GM23338 (cell line): ENCODE results near the gene ARF6. TPM values are rescaled to one million over a fixed set of nuclear protein-coding genes. Genes with fewer than 3 reads are reported as not detected.

ENCODE experiments used
- ATAC-seq: fragments of 200-7000 bp; cut with Tn5 transposase; 3 replicates; pipeline ENCODE4 v1.9.1; 2020
- DNase-seq: peaks from one replicate; pipeline ENCODE4 v3.0.0-alpha.2; 2015; ENCODE audit warnings: low spot score
- H2AFZ ChIP-seq: fragments of 200-600 bp; sonication (generic); 2 replicates; pipeline ENCODE4 v1.8.0; 2016; ENCODE audit warnings: antibody characterized with exemption, mild to moderate bottlenecking, moderate library complexity
- H3F3A ChIP-seq: fragments of 200-600 bp; sonication (generic); replicated peaks from 2 replicates; pipeline ENCODE4 v1.8.0; 2017; ENCODE audit warnings: antibody characterized with exemption, mixed run types, low read depth
- H3K27ac ChIP-seq: fragments of 200-600 bp; sonication (generic); 2 replicates; pipeline ENCODE4 v1.6.1; 2016; ENCODE audit warnings: low read depth
- H3K27me3 ChIP-seq: fragments of 200-600 bp; sonication (generic); 2 replicates; pipeline ENCODE4 v1.8.0; 2016; ENCODE audit warnings: mild to moderate bottlenecking, mixed run types, moderate library complexity; ENCODE audit not compliant: insufficient read depth
- H3K36me3 ChIP-seq: fragments of 200-600 bp; sonication (generic); 2 replicates; pipeline ENCODE4 v1.8.0; 2016; ENCODE audit warnings: mild to moderate bottlenecking; ENCODE audit not compliant: insufficient read depth
- H3K4me1 ChIP-seq: fragments of 200-600 bp; sonication (generic); 2 replicates; pipeline ENCODE4 v1.8.0; 2016; ENCODE audit warnings: mild to moderate bottlenecking, moderate library complexity; ENCODE audit not compliant: insufficient read depth
- H3K4me2 ChIP-seq: fragments of 200-600 bp; sonication (generic); 2 replicates; pipeline ENCODE4 v1.7.1; 2017; ENCODE audit warnings: mixed run types
- H3K4me3 ChIP-seq: fragments of 200-600 bp; sonication (generic); 2 replicates; pipeline ENCODE4 v1.6.1; 2016; ENCODE audit warnings: mixed run types
- H3K79me2 ChIP-seq: fragments of 200-600 bp; sonication (generic); replicated peaks from 2 replicates; pipeline ENCODE4 v1.8.0; 2017; ENCODE audit warnings: mild to moderate bottlenecking; ENCODE audit not compliant: insufficient read depth
- H3K9me2 ChIP-seq: fragments of 200-600 bp; sonication (generic); 2 replicates; pipeline ENCODE4 v1.8.0; 2017; ENCODE audit not compliant: insufficient read depth
- H4K20me1 ChIP-seq: fragments of 200-600 bp; sonication (generic); replicated peaks from 2 replicates; pipeline ENCODE4 v1.8.0; 2017; ENCODE audit warnings: mild to moderate bottlenecking; ENCODE audit not compliant: insufficient read depth
- H3K27ac Mint-ChIP-seq: 2 replicates; pipeline ENCODE4 v1.8.0; 2020; ENCODE audit warnings: inconsistent platforms, mild to moderate bottlenecking, moderate library complexity, mixed read lengths
- H3K27me3 Mint-ChIP-seq: 3 replicates; pipeline ENCODE4 v1.8.0; 2022; ENCODE audit warnings: low read depth, mild to moderate bottlenecking, moderate library complexity, mixed read lengths, inconsistent platforms; ENCODE audit not compliant: insufficient read depth, poor library complexity
- H3K36me3 Mint-ChIP-seq: 3 replicates; pipeline ENCODE4 v1.8.0; 2021; ENCODE audit warnings: low read depth, mild to moderate bottlenecking, inconsistent platforms, moderate library complexity, mixed read lengths
- H3K4me1 Mint-ChIP-seq: 3 replicates; pipeline ENCODE4 v1.8.0; 2020; ENCODE audit warnings: mild to moderate bottlenecking, inconsistent platforms, mixed read lengths
- H3K4me3 Mint-ChIP-seq: 3 replicates; pipeline ENCODE4 v1.8.0; 2021; ENCODE audit warnings: moderate library complexity, mild to moderate bottlenecking, inconsistent platforms, mixed read lengths
- H3K9me3 Mint-ChIP-seq: 3 replicates; pipeline ENCODE4 v1.8.0; 2020; ENCODE audit warnings: moderate library complexity, mild to moderate bottlenecking, inconsistent platforms, mixed read lengths
- CREB1 ChIP-seq: fragments of 250-450 bp; sonication (Bioruptor Pico); IDR thresholded peaks from 2 replicates; pipeline ENCODE4 v1.5.0; 2020; ENCODE audit warnings: low read depth, mild to moderate bottlenecking, moderate library complexity
- ETS1 ChIP-seq: IDR thresholded peaks from 2 replicates; pipeline ENCODE4 v1.6.1; 2016; ENCODE audit warnings: antibody characterized with exemption
- EZH2 ChIP-seq: fragments of 200-600 bp; sonication (generic); IDR thresholded peaks from one replicate; pipeline ENCODE4 v1.8.0; 2017; ENCODE audit warnings: antibody characterized with exemption, mild to moderate bottlenecking, low read depth; ENCODE audit not compliant: unreplicated experiment
- EZH2phosphoT487 ChIP-seq: fragments of 200-600 bp; sonication (generic); IDR thresholded peaks from one replicate; pipeline ENCODE4 v1.8.1; 2018; ENCODE audit warnings: antibody characterized with exemption; ENCODE audit not compliant: unreplicated experiment
- JUNB ChIP-seq: IDR thresholded peaks from one replicate; pipeline ENCODE4 v1.6.1; 2016; ENCODE audit warnings: antibody characterized with exemption; ENCODE audit not compliant: unreplicated experiment
- NANOG ChIP-seq: IDR thresholded peaks from 2 replicates; pipeline ENCODE4 v1.6.1; 2016; ENCODE audit warnings: antibody characterized with exemption, borderline replicate concordance
- POLR2AphosphoS5 ChIP-seq: IDR thresholded peaks from 2 replicates; pipeline ENCODE4 v1.6.1; 2016; ENCODE audit warnings: antibody characterized with exemption, low read depth
- REST ChIP-seq: IDR thresholded peaks from one replicate; pipeline ENCODE4 v1.6.1; 2018; ENCODE audit warnings: antibody characterized with exemption; ENCODE audit not compliant: unreplicated experiment
- STAT1 ChIP-seq: IDR thresholded peaks from one replicate; pipeline ENCODE4 v1.6.1; 2016; ENCODE audit warnings: antibody characterized with exemption; ENCODE audit not compliant: unreplicated experiment
- ZNF114 ChIP-seq: fragments of 250-450 bp; sonication (Bioruptor Pico); IDR thresholded peaks from 2 replicates; pipeline ENCODE4 v1.5.0; 2020; ENCODE audit warnings: mild to moderate bottlenecking, moderate library complexity
- ZNF331 ChIP-seq: fragments of 250-450 bp; sonication (Bioruptor Pico); IDR thresholded peaks from 2 replicates; pipeline ENCODE4 v1.5.0; 2020; ENCODE audit warnings: low read depth, mild to moderate bottlenecking, moderate library complexity
- polyA plus RNA-seq: library from polyadenylated mRNA; unstranded; fragments of >200 nt; fragmentation: Nextera tagmentation; extraction: Ambion mirVana; gene quantifications from 2 replicates; pipeline ENCODE4 v1.2.1, GENCODE V29; 2016
- total RNA-seq: library from RNA; depleted of rRNA; stranded (reverse); fragments of >200 nt; shearing (Covaris generic); gene quantifications from 2 replicates; pipeline ENCODE4 v1.2.3, GENCODE V29; 2014
- TF ChIP-seq, protein P1 (sequence below), 2 experiments: fragments of 200-600 bp in 1 of 2; sonication (generic) in 1 of 2; conservative IDR thresholded peaks; 2 replicates each; pipeline versions ENCODE4 v1.5.1 to v1.6.1; 2016 to 2017; ENCODE audit warnings: antibody characterized with exemption in 2 of 2, low read depth in 2 of 2, mild to moderate bottlenecking in 2 of 2, moderate library complexity in 1 of 2
- TF ChIP-seq, protein P2 (sequence below): fragments of 250-450 bp; sonication (Bioruptor Pico); IDR thresholded peaks from 2 replicates; pipeline ENCODE4 v1.5.0; 2020; ENCODE audit warnings: mild to moderate bottlenecking, moderate library complexity

ARF6 gene
- total and polyA plus RNA-seq, 2 experiments from 2014 or later = 47.8 to 73.1 TPM

- Histone ChIP-seq H3K27ac (no peak overlapping the region), H3K36me3 (no peaks in the 10 kb centered on the region; the same call in 1 of the 2 replicates), H3K27me3 (no peaks in the 10 kb centered on the region), H3K4me1 (peaks cover 7% of the 10 kb centered on the region; the same call in 1 of the 2 replicates), H3F3A (no peaks in the 10 kb centered on the region), H3K4me2 (no peak overlapping the region), H3K9me2 (no peaks in the 10 kb centered on the region; the same call in 1 of the 2 replicates), H3K4me3 (no peak overlapping the region), H4K20me1 (no peaks in the 10 kb centered on the region), H3K79me2 (no peaks in the 10 kb centered on the region), H2AFZ (no peak overlapping the region)
- peaks cover 4% of the 10 kb centered on the region for H3K4me1 Mint-ChIP-seq
- no peak overlapping the region for H3K27ac Mint-ChIP-seq
- peaks cover 3% of the 10 kb centered on the region for H3K27me3 Mint-ChIP-seq
- peaks cover 32% of the 10 kb centered on the region for H3K9me3 Mint-ChIP-seq
- no peak for TF ChIP-seq POLR2AphosphoS5
- no peak for TF ChIP-seq EZH2phosphoT487
- no peak for TF ChIP-seq REST
- TF ChIP-seq, protein P1, sequence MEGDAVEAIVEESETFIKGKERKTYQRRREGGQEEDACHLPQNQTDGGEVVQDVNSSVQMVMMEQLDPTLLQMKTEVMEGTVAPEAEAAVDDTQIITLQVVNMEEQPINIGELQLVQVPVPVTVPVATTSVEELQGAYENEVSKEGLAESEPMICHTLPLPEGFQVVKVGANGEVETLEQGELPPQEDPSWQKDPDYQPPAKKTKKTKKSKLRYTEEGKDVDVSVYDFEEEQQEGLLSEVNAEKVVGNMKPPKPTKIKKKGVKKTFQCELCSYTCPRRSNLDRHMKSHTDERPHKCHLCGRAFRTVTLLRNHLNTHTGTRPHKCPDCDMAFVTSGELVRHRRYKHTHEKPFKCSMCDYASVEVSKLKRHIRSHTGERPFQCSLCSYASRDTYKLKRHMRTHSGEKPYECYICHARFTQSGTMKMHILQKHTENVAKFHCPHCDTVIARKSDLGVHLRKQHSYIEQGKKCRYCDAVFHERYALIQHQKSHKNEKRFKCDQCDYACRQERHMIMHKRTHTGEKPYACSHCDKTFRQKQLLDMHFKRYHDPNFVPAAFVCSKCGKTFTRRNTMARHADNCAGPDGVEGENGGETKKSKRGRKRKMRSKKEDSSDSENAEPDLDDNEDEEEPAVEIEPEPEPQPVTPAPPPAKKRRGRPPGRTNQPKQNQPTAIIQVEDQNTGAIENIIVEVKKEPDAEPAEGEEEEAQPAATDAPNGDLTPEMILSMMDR (conservative IDR thresholded peaks at IDR 0.05; ENCODE audit: low read depth in 2 of 2) = no peak
- no peak for TF ChIP-seq STAT1
- TF ChIP-seq ZNF114 (CRISPR knock-in tag) = no peak
- TF ChIP-seq ZNF331 (CRISPR knock-in tag) = no peak
- TF ChIP-seq EZH2 = no peak
- TF ChIP-seq, protein P2, sequence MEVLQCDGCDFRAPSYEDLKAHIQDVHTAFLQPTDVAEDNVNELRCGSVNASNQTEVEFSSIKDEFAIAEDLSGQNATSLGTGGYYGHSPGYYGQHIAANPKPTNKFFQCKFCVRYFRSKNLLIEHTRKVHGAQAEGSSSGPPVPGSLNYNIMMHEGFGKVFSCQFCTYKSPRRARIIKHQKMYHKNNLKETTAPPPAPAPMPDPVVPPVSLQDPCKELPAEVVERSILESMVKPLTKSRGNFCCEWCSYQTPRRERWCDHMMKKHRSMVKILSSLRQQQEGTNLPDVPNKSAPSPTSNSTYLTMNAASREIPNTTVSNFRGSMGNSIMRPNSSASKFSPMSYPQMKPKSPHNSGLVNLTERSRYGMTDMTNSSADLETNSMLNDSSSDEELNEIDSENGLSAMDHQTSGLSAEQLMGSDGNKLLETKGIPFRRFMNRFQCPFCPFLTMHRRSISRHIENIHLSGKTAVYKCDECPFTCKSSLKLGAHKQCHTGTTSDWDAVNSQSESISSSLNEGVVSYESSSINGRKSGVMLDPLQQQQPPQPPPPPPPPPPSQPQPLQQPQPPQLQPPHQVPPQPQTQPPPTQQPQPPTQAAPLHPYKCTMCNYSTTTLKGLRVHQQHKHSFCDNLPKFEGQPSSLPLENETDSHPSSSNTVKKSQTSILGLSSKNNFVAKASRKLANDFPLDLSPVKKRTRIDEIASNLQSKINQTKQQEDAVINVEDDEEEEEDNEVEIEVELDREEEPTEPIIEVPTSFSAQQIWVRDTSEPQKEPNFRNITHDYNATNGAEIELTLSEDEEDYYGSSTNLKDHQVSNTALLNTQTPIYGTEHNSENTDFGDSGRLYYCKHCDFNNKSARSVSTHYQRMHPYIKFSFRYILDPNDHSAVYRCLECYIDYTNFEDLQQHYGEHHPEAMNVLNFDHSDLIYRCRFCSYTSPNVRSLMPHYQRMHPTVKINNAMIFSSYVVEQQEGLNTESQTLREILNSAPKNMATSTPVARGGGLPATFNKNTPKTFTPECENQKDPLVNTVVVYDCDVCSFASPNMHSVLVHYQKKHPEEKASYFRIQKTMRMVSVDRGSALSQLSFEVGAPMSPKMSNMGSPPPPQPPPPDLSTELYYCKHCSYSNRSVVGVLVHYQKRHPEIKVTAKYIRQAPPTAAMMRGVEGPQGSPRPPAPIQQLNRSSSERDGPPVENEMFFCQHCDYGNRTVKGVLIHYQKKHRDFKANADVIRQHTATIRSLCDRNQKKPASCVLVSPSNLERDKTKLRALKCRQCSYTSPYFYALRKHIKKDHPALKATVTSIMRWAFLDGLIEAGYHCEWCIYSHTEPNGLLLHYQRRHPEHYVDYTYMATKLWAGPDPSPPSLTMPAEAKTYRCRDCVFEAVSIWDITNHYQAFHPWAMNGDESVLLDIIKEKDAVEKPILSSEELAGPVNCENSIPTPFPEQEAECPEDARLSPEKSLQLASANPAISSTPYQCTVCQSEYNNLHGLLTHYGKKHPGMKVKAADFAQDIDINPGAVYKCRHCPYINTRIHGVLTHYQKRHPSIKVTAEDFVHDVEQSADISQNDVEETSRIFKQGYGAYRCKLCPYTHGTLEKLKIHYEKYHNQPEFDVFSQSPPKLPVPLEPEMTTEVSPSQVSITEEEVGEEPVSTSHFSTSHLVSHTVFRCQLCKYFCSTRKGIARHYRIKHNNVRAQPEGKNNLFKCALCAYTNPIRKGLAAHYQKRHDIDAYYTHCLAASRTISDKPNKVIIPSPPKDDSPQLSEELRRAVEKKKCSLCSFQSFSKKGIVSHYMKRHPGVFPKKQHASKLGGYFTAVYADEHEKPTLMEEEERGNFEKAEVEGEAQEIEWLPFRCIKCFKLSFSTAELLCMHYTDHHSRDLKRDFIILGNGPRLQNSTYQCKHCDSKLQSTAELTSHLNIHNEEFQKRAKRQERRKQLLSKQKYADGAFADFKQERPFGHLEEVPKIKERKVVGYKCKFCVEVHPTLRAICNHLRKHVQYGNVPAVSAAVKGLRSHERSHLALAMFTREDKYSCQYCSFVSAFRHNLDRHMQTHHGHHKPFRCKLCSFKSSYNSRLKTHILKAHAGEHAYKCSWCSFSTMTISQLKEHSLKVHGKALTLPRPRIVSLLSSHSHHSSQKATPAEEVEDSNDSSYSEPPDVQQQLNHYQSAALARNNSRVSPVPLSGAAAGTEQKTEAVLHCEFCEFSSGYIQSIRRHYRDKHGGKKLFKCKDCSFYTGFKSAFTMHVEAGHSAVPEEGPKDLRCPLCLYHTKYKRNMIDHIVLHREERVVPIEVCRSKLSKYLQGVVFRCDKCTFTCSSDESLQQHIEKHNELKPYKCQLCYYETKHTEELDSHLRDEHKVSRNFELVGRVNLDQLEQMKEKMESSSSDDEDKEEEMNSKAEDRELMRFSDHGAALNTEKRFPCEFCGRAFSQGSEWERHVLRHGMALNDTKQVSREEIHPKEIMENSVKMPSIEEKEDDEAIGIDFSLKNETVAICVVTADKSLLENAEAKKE (CRISPR knock-in tag) = no peak
- TF ChIP-seq JUNB = no peak
- TF ChIP-seq NANOG = no peak
- no peak for TF ChIP-seq CREB1
- no peak for TF ChIP-seq ETS1
- no peak for ATAC-seq
- no peak for DNase-seq
- no peak overlapping the region for H3K4me3 Mint-ChIP-seq
- peaks cover 12% of the 10 kb centered on the region for H3K36me3 Mint-ChIP-seq
These were observed 40.8 kb downstream of the ARF6 start for GRCh38 chr14:49933704-49934103.
